HepG2 (cell line): ENCODE results near the gene CHST12. TPM values are rescaled to one million over a fixed set of nuclear protein-coding genes. Genes with fewer than 3 reads are reported as not detected.

Experiments
- FOXM1 ChIP-seq: sonication (generic); formaldehyde crosslinking; IDR thresholded peaks from 2 replicates; pipeline ENCODE4 v1.5.0; 2020; ENCODE audit warnings: missing genetic modification reagents
- JUN ChIP-seq: sonication (generic); formaldehyde crosslinking; IDR thresholded peaks from 2 replicates; pipeline ENCODE4 v1.4.0; 2020; ENCODE audit warnings: mild to moderate bottlenecking, missing genetic modification reagents
- LCORL ChIP-seq, 2 experiments: fragments of 450-650 bp in 1 of 2; sonication (generic) in 1 of 2; formaldehyde crosslinking in 1 of 2; IDR thresholded peaks; 2 replicates each; pipeline versions ENCODE4 v1.5.0 to v1.6.1; 2017 to 2020; ENCODE audit warnings: antibody characterized with exemption in 1 of 2, missing genetic modification reagents in 1 of 2
- PPARG ChIP-seq: conservative IDR thresholded peaks from 2 replicates; pipeline ENCODE4 v1.6.1; 2016; ENCODE audit warnings: missing biosample characterization, missing genetic modification reagents
- RFX5 ChIP-seq: IDR thresholded peaks from 2 replicates; pipeline ENCODE4 v1.6.1; 2011; ENCODE audit warnings: low read depth, low read length, improper control_type of control experiment
- RFXANK ChIP-seq: IDR thresholded peaks from 2 replicates; pipeline ENCODE4 v1.6.1; 2016
- SMAD3 ChIP-seq: sonication (generic); formaldehyde crosslinking; IDR thresholded peaks from 2 replicates; pipeline ENCODE4 v1.4.0; 2020; ENCODE audit warnings: missing genetic modification reagents
- YEATS4 ChIP-seq: sonication (generic); formaldehyde crosslinking; IDR thresholded peaks from 2 replicates; pipeline ENCODE4 v1.4.0; 2020; ENCODE audit warnings: missing genetic modification reagents, borderline replicate concordance
- ZBTB7B ChIP-seq: sonication (generic); formaldehyde crosslinking; IDR thresholded peaks from 2 replicates; pipeline ENCODE4 v1.4.0; 2020; ENCODE audit warnings: missing genetic modification reagents
- ZNF547 ChIP-seq: sonication (generic); formaldehyde crosslinking; IDR thresholded peaks from 2 replicates; pipeline ENCODE4 v1.5.1; 2020; ENCODE audit warnings: mild to moderate bottlenecking, missing genetic modification reagents
- ZNF768 ChIP-seq: sonication (generic); formaldehyde crosslinking; IDR thresholded peaks from 2 replicates; pipeline ENCODE4 v1.4.0; 2020; ENCODE audit warnings: missing genetic modification reagents
- polyA plus RNA-seq, 8 experiments: library from polyadenylated mRNA; depleted of rRNA in 3 of 8; stranded (reverse) in 7 of 8; unstranded in 1 of 8; fragments of >200 nt; fragmentation: Illumina TruSeq in 4 of 8; extraction: Trizol in 4 of 8; gene quantifications; 2 replicates each; pipeline versions ENCODE4 v1.2.1 to v1.2.3, GENCODE V29; 2011 to 2016; ENCODE audit warnings: low read depth in 4 of 8, missing spikeins in 1 of 8, mixed read lengths in 1 of 8; ENCODE audit not compliant: insufficient read depth in 1 of 8
- total RNA-seq, 5 experiments: library from RNA; depleted of rRNA; stranded (reverse); fragments of >200 nt; fragmentation: Illumina TruSeq; extraction: Trizol; gene quantifications; 2 replicates each; pipeline ENCODE4 v1.2.3, GENCODE V29; 2016; ENCODE audit warnings: low read depth in 1 of 5
- TF ChIP-seq, protein P1 (sequence below): sonication (generic); formaldehyde crosslinking; IDR thresholded peaks from 2 replicates; pipeline ENCODE4 v1.9.0; 2022; ENCODE audit warnings: low read depth, missing genetic modification reagents
- TF ChIP-seq, protein P2 (sequence below): IDR thresholded peaks from 2 replicates; pipeline ENCODE4 v1.6.1; 2016; ENCODE audit warnings: low read depth
- TF ChIP-seq, protein P3 (sequence below): sonication (generic); formaldehyde crosslinking; IDR thresholded peaks from 2 replicates; pipeline ENCODE4 v1.5.1; 2020; ENCODE audit warnings: mild to moderate bottlenecking, missing genetic modification reagents
- TF ChIP-seq, protein P4 (sequence below): sonication (generic); formaldehyde crosslinking; IDR thresholded peaks from 2 replicates; pipeline ENCODE4 v1.4.0; 2020; ENCODE audit warnings: missing genetic modification reagents, borderline replicate concordance
- TF ChIP-seq, protein P5 (sequence below): sonication (generic); formaldehyde crosslinking; IDR thresholded peaks from 2 replicates; pipeline ENCODE4 v1.4.0; 2020; ENCODE audit warnings: missing genetic modification reagents
- TF ChIP-seq, protein P6 (sequence below): sonication (generic); formaldehyde crosslinking; IDR thresholded peaks from 2 replicates; pipeline ENCODE4 v1.4.0; 2020; ENCODE audit warnings: mild to moderate bottlenecking, missing genetic modification reagents

CHST12 gene
- total and polyA plus RNA-seq, 2 of the 13 experiments (the other 11 are each of a cell fraction or from before 2014, with no cell fraction given), result 6.4 to 15.8 TPM

DNA sequence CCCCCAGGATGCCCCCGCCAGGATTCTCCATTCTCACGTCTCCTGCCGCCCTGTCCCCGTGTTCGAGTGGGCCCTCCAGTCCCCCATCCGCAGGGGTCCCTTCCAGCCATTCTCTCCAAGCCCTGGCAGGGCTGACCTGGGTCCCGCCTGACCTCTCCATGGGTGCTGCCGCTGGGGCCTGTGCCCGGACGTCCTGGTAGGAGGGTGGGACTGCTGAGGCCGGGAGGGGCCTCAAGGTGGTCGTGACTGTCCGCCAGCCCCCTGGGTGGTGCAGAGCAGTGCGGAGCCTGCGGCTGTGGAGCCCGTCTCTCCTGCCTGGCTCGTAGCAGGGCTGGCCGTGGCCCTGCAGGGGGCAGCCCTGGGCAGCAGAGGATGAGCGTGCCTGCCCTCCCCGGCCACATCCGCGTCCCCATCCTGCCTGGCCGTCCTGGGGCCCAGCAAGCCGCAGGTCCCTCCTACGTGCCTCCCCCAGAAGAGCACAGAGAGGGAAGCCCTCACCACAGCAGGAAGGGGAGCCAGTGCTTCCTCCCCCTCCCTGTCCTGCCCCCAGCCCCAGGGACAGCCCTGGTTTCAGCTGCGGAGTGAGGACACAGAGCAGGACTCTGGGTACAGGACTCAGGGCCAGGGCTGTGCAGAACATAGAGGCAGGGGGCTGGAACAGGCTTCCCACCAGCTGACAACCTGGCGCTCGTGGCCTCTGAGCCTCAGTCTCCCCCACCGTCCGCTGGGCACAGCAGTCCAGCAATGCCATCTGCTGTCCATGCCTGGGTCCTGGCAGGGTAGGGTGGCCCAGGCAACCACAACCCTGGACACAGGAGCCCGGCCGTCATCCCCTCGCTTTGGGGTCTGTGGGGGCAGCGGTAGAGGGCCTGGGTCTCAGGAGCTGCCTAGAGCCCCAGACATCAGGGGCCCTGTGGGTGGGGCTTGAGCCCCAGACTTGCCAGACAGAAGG, 74.3 kb downstream of the CHST12 start (continued):
- TF ChIP-seq YEATS4 (CRISPR knock-in tag) (no peak), PPARG (CRISPR knock-in tag) (0 out of 2 replicates have a peak, but pooled peaks have one; percentile 27), SMAD3 (no peak), ZNF547 (no peak), LCORL (IDR thresholded peaks at IDR 0.05) (no peak), LCORL (CRISPR knock-in tag; IDR thresholded peaks at IDR 0.05) (no peak), RFX5 (no peak), JUN (no peak), ZNF768 (0 out of 2 replicates have a peak, but pooled peaks have one; percentile 17), FOXM1 (CRISPR knock-in tag) (no peak), RFXANK (CRISPR knock-in tag) (no peak), ZBTB7B (peak; percentile 52; the same call in 1 of the 2 replicates)
- TF ChIP-seq, protein P1, sequence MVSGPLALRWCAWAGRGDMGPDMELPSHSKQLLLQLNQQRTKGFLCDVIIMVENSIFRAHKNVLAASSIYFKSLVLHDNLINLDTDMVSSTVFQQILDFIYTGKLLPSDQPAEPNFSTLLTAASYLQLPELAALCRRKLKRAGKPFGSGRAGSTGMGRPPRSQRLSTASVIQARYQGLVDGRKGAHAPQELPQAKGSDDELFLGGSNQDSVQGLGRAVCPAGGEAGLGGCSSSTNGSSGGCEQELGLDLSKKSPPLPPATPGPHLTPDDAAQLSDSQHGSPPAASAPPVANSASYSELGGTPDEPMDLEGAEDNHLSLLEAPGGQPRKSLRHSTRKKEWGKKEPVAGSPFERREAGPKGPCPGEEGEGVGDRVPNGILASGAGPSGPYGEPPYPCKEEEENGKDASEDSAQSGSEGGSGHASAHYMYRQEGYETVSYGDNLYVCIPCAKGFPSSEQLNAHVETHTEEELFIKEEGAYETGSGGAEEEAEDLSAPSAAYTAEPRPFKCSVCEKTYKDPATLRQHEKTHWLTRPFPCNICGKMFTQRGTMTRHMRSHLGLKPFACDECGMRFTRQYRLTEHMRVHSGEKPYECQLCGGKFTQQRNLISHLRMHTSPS (CRISPR knock-in tag), result 0 out of 2 replicates have a peak, but pooled peaks have one; percentile 40
- TF ChIP-seq, protein P2, sequence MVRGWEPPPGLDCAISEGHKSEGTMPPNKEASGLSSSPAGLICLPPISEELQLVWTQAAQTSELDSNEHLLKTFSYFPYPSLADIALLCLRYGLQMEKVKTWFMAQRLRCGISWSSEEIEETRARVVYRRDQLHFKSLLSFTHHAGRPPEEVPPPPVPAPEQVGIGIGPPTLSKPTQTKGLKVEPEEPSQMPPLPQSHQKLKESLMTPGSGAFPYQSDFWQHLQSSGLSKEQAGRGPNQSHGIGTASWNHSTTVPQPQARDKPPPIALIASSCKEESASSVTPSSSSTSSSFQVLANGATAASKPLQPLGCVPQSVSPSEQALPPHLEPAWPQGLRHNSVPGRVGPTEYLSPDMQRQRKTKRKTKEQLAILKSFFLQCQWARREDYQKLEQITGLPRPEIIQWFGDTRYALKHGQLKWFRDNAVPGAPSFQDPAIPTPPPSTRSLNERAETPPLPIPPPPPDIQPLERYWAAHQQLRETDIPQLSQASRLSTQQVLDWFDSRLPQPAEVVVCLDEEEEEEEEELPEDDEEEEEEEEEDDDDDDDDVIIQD (CRISPR knock-in tag), result no peak
- TF ChIP-seq, protein P3, sequence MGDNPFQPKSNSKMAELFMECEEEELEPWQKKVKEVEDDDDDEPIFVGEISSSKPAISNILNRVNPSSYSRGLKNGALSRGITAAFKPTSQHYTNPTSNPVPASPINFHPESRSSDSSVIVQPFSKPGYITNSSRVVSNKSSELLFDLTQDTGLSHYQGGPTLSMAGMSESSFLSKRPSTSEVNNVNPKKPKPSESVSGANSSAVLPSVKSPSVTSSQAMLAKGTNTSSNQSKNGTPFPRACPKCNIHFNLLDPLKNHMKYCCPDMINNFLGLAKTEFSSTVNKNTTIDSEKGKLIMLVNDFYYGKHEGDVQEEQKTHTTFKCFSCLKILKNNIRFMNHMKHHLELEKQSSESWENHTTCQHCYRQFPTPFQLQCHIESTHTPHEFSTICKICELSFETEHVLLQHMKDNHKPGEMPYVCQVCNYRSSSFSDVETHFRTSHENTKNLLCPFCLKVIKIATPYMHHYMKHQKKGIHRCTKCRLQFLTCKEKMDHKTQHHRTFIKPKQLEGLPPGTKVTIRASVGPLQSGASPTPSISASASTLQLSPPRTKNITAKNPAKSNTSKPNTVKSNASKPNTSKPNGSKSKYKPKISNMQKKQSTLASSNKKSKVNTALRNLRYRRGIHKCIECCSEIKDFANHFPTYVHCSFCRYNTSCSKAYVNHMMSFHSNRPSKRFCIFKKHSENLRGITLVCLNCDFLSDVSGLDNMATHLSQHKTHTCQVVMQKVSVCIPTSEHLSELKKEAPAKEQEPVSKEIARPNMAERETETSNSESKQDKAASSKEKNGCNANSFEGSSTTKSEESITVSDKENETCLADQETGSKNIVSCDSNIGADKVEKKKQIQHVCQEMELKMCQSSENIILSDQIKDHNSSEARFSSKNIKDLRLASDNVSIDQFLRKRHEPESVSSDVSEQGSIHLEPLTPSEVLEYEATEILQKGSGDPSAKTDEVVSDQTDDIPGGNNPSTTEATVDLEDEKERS (CRISPR knock-in tag), result no peak
- TF ChIP-seq, protein P4, sequence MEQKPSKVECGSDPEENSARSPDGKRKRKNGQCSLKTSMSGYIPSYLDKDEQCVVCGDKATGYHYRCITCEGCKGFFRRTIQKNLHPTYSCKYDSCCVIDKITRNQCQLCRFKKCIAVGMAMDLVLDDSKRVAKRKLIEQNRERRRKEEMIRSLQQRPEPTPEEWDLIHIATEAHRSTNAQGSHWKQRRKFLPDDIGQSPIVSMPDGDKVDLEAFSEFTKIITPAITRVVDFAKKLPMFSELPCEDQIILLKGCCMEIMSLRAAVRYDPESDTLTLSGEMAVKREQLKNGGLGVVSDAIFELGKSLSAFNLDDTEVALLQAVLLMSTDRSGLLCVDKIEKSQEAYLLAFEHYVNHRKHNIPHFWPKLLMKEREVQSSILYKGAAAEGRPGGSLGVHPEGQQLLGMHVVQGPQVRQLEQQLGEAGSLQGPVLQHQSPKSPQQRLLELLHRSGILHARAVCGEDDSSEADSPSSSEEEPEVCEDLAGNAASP (CRISPR knock-in tag), result no peak
- TF ChIP-seq, protein P5, sequence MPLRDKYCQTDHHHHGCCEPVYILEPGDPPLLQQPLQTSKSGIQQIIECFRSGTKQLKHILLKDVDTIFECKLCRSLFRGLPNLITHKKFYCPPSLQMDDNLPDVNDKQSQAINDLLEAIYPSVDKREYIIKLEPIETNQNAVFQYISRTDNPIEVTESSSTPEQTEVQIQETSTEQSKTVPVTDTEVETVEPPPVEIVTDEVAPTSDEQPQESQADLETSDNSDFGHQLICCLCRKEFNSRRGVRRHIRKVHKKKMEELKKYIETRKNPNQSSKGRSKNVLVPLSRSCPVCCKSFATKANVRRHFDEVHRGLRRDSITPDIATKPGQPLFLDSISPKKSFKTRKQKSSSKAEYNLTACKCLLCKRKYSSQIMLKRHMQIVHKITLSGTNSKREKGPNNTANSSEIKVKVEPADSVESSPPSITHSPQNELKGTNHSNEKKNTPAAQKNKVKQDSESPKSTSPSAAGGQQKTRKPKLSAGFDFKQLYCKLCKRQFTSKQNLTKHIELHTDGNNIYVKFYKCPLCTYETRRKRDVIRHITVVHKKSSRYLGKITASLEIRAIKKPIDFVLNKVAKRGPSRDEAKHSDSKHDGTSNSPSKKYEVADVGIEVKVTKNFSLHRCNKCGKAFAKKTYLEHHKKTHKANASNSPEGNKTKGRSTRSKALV (CRISPR knock-in tag), result no peak
- TF ChIP-seq, protein P6, sequence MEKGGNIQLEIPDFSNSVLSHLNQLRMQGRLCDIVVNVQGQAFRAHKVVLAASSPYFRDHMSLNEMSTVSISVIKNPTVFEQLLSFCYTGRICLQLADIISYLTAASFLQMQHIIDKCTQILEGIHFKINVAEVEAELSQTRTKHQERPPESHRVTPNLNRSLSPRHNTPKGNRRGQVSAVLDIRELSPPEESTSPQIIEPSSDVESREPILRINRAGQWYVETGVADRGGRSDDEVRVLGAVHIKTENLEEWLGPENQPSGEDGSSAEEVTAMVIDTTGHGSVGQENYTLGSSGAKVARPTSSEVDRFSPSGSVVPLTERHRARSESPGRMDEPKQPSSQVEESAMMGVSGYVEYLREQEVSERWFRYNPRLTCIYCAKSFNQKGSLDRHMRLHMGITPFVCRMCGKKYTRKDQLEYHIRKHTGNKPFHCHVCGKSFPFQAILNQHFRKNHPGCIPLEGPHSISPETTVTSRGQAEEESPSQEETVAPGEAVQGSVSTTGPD (CRISPR knock-in tag), result no peak
